Retina (tissue), 1 donor: ENCODE data around the gene BTG2.
"Not testable (repeated sequence)": the region's sequence is repeated elsewhere in the genome, so short reads cannot be mapped to it uniquely, and the experiment has no call there.

Experiments
- DNase-seq: peaks from one replicate; pipeline ENCODE4 v3.0.0-alpha.2; 2016

The BTG2 gene

DNA sequence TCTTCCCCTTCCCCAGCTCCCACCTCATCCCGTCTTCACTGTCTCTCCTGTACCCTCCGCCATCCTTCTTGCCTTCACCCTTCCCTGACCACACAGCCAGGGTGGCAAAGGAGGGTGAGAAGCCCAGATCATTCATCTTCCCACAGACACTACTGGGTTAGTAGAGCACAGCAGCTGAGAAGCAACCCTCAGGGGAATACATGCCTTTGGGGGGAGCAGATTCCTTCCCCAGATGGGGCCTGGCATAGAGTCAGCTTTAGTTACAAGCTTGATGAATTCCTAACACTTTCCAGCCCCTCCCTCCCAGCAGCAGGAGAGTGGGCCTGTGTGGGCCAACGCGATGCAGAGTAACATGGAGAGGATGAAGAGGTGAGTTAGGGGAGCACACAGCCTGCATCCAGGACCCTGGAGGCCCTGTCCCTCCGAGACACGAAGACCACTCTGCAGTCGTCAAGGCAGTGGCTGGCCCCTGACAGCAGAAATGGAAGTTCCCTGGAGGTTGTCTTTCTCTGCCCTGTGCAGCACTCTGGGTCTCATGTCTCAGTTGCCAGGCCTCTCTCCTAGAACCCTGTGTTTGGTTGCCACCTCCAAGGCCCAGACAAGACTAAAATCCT lies 8.8 kb upstream of the BTG2 start:
- DNase-seq = no peak

DNA sequence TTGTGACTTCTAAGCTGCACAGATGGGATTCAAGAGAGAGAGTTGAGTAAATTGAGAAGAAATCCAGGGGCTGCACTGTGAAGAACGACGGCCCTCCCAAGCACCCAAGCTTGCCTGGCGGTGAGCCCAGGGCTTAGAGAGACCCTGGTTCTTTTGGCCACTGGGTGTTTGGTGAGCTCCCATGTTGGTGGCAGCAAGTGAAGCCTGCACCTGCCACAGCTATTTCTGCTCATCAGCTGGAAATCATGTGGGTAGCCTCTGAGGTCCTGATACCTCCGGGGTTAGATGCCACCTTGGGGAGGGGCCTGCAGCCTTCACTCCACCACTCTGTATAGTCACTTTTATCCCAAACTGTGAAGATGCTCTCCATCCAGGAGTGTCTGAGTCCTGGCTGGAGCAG lies 6.2 kb upstream of the BTG2 start:
- no peak for DNase-seq

DNA sequence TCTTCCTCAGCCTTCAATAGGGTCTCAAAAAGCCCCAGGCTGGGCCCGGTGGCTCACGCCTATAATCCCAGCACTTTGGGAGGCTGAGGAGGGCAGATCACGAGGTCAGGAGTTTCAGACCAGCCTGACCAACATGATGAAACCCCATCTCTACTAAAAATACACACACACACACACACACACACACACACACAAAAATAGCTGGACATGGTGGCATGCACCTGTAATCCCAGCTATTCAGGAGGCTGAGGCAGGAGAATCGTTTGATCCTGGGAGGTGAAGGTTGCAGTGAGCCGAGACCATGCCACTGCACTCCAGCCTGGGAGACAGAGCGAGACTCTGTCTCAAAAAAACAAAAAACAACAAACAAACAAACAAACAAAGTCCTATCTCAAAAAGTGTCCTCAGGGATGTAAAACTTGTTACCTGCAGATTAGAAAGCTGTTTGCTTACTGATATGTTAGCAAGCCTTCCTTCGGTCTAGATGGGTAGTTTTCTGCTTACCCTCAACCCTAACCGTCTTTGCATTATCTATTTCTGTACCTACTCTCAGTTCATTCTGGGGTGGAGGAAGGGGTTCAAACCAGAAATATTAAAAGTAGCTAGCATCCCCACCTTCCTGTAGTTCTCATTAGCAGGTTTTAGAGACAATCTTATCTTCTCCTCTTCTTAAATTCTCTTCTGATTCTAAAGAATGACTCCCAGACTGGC lies 5.4 kb upstream of the BTG2 start:
- DNase-seq = not testable (repeated sequence)

GRCh38 chr1:203300441-203301330 lies 4.6 kb upstream of the BTG2 start:
- DNase-seq = no peak

DNA sequence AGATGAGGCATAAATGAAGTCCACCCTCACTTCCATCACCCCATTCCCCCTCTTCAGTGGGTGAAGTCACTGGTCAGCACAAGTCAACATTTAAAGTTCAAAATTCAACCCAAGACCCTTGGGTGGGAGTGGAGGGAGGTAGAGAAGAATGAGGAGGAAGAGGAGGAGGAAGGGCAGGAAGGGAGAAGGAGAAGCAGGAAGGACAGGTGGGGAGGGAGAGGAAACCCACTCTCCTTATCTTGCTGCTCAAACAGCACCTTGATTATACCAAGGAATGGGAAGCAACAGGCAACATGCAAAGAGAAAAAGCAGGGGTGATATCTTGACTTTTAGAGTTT lies 4.0 kb upstream of the BTG2 start:
- no peak for DNase-seq

DNA sequence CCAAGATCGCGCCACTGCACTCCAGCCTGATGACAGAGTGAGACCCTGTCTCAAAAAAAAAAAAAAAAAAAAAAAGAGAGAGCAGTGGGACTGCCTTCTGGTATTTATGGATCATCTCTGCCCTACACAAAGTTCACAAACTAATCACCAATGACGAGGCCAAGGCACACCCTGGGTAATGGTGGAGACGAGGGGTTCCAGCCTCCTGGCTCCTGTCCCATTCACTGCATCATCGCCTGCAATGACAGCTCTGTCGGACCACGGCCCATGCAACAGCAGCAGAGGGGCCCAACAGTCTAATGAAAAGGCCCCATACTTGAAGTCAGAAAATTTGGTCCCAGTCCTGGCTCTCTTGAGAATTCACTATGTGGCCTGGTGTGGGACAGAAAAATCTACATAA lies 2.9 kb upstream of the BTG2 start:
- DNase-seq = no peak

DNA sequence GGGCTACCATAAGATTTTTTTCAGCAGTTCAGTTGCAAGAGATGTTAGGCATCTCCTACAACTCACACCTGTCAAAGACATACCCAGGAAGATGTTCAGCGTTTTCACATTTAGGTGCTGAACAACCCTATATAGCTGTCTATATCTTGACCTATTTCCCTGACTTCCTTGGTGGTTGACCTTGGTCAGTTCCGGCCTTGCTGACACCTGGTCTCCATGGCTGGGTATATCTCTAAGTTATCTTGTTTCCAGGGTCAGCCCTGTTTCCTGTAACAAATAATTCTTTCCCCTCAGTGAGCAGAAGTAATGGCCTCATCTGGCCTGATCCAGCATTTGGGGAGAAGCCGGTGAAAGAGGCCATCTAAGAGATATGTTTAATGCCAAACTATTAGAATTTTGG lies 2.4 kb upstream of the BTG2 start:
- DNase-seq = no peak

- DNase-seq = no peak
Observed at GRCh38 chr1:203304391-203304918, 864 bp upstream of the BTG2 start.

- no peak for DNase-seq
Observed at GRCh38 chr1:203305809-203306088, 430 bp downstream of the BTG2 start.

GRCh38 chr1:203306089-203306964 lies 1.0 kb downstream of the BTG2 start:
- peak; percentile 61 for DNase-seq

- DNase-seq = no peak
Observed at GRCh38 chr1:203306965-203307541, 1.7 kb downstream of the BTG2 start.

GRCh38 chr1:203307641-203308126 lies 2.4 kb downstream of the BTG2 start:
- no peak for DNase-seq

GRCh38 chr1:203308328-203308922 lies 3.1 kb downstream of the BTG2 start:
- DNase-seq = no peak

DNA sequence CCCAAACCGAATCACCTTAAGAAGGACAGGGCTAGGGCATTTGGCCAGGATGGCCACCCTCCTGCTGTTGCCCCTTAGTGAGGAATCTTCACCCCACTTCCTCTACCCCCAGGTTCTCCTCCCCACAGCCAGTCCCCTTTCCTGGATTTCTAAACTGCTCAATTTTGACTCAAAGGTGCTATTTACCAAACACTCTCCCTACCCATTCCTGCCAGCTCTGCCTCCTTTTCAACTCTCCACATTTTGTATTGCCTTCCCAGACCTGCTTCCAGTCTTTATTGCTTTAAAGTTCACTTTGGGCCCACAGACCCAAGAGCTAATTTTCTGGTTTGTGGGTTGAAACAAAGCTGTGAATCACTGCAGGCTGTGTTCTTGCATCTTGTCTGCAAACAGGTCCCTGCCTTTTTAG lies 3.6 kb downstream of the BTG2 start:
- DNase-seq = no peak

GRCh38 chr1:203311368-203312301 lies 6.3 kb downstream of the BTG2 start:
- DNase-seq = no peak

DNA sequence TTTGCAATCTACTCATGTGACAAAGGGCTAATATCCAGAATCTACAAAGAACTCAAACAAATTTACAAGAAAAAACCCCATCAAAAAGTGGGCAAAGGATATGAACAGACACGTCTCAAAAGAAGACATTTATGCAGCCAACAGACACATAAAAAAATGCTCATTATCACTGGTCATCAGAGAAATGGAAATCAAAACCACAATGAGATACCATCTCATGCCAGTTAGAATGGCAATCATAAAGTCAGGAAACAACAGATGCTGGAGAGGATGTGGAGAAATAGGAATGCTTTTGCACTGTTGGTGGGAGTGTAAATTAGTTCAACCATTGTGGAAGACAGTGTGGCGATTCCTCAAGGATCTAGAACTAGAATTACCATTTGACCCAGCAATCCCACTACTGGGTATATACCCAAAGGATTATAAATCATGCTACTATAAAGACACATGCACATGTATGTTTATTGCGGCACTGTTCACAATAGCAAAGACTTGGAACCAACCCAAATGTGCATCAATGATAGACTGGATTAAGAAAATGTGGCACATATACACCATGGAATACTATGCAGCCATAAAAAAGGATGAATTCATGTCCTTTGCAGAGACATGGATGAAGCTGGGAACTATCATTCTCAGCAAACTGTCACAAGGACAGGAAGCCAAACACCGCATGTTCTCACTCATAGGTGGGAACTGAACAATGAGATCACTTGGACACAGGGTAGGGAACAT lies 8.9 kb downstream of the BTG2 start:
- not testable (repeated sequence) for DNase-seq

DNA sequence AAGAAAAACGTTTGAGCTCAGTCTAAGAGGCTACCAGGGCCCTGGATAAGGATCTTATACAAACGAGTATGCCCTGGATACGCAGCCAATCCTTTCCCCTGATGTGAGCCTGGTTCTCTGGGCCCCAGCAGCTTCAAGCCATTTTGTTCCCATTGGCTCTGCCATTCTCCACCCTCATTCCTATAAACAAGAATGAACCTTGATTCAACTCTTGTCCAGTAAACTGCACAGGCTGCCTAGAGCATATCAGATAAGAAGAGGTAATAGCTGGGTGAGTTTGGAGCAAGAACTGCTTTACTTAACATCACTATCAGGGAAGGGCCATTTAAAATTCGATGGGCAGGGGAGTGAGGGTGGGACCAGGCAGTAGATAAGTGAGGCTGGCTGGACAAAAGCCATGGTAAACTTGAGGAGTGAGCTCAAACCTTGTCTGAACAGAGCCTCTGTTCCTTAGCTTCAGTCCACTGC lies 11.3 kb downstream of the BTG2 start:
- DNase-seq = no peak

DNA sequence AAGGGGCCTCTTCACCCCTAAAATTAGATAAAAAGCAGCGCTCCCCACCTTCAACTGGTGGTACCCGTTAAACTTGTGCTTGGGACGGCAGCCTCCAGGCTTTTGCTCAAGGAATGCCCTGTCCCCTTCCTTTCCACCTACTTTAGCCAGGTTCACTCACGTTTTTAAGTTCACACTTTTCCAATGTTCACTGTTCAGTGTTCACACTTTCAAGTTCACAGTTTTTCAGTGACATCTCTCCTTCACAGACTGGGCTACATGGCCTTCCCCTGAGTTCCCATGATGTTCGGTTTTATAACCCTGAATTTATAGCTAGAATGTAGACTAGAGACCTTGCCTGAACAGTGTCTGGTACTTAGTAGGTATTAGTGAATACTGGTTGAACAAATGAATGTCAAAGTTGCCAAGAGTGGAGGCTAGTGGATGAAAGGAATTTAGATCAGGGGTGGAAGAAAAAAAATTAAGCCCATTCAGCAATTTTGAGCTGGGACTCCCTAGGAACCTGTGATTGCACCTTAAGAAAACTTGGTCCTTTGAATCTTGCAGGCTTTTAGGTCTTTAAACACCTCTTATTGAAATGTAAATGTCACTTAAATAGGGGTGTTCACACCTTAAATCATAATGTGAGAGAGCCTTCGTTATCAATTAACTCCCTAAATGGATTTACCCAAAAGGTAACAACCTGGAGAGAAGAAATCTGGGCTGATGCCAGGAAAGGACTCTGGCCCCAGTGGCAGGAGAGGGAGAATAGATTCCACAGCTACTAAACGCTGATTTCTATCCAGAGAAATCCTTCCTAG lies 12.3 kb downstream of the BTG2 start:
- no peak for DNase-seq

DNA sequence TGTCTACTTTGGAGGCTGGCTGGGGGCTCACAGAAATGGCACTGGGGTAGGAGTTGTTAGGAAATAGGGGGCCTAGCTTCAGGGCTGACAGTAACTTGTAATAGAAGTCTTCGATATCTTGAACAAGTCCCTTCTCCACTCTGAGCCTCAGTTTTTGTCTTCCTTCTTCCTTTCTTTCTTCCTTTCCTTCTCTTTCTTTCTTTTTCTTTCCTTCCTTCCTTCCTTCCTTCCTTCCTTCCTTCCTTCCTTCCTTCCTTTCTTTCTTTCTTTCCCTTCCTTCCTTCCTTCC lies 12.9 kb downstream of the BTG2 start:
- no peak for DNase-seq
